Osteoblast (primary cell): ENCODE data around the gene SPEG. TPM values are rescaled to one million over a fixed set of nuclear protein-coding genes. Genes with fewer than 3 reads are reported as not detected.

Source experiments
- DNase-seq: peaks from one replicate; pipeline ENCODE4 v3.0.0; 2011; ENCODE audit warnings: low spot score, mixed read lengths; ENCODE audit not compliant: insufficient read length; ENCODE audit errors: missing footprints
- H2AFZ ChIP-seq: 2 replicates; pipeline ENCODE4 v1.6.0; 2011; ENCODE audit warnings: mild to moderate bottlenecking, low read length
- H3K27ac ChIP-seq: 2 replicates; pipeline ENCODE4 v1.5.1; 2011; ENCODE audit warnings: mild to moderate bottlenecking, low read depth, low read length, moderate library complexity
- H3K27me3 ChIP-seq: 2 replicates; pipeline ENCODE4 v1.6.0; 2012; ENCODE audit warnings: mild to moderate bottlenecking, control low read depth, inconsistent platforms, low read length, moderate library complexity; ENCODE audit not compliant: insufficient read depth
- H3K36me3 ChIP-seq: 2 replicates; pipeline ENCODE4 v1.5.1; 2011; ENCODE audit warnings: mild to moderate bottlenecking, low read length, control low read depth, moderate library complexity; ENCODE audit not compliant: insufficient read depth
- H3K4me1 ChIP-seq: 2 replicates; pipeline ENCODE4 v1.5.1; 2011; ENCODE audit warnings: mild to moderate bottlenecking, low read length, control low read depth, moderate library complexity; ENCODE audit not compliant: insufficient read depth
- H3K4me2 ChIP-seq: 2 replicates; pipeline ENCODE4 v1.6.0; 2011; ENCODE audit warnings: mild to moderate bottlenecking, low read length; ENCODE audit not compliant: insufficient read depth
- H3K4me3 ChIP-seq: fragments of 200-600 bp; sonication (generic); 3 replicates; pipeline ENCODE4 v1.5.1; 2012; ENCODE audit warnings: mild to moderate bottlenecking, low read length, inconsistent platforms; ENCODE audit not compliant: insufficient read depth
- H3K79me2 ChIP-seq: 2 replicates; pipeline ENCODE4 v1.6.0; 2012; ENCODE audit warnings: mild to moderate bottlenecking, low read length, control low read depth, inconsistent platforms; ENCODE audit not compliant: insufficient read depth
- H3K9me3 ChIP-seq: 2 replicates; pipeline ENCODE4 v1.5.1; 2011; ENCODE audit warnings: low read depth, low read length, control low read depth
- H4K20me1 ChIP-seq: 2 replicates; pipeline ENCODE4 v1.6.0; 2012; ENCODE audit warnings: mild to moderate bottlenecking, low read length, control low read depth; ENCODE audit not compliant: insufficient read depth
- total RNA-seq: library from RNA; depleted of rRNA; stranded (reverse); fragments of >200 nt; gene quantifications from 2 replicates; pipeline ENCODE4 v1.2.3, GENCODE V29; 2012
- TF ChIP-seq, protein P1 (sequence below): IDR thresholded peaks from 2 replicates; pipeline ENCODE4 v1.5.1; 2011; ENCODE audit warnings: mild to moderate bottlenecking, low read depth, low read length, moderate library complexity; ENCODE audit errors: extremely low read depth

The SPEG gene
- total RNA-seq, 1 donor, result 26.4 TPM

DNA sequence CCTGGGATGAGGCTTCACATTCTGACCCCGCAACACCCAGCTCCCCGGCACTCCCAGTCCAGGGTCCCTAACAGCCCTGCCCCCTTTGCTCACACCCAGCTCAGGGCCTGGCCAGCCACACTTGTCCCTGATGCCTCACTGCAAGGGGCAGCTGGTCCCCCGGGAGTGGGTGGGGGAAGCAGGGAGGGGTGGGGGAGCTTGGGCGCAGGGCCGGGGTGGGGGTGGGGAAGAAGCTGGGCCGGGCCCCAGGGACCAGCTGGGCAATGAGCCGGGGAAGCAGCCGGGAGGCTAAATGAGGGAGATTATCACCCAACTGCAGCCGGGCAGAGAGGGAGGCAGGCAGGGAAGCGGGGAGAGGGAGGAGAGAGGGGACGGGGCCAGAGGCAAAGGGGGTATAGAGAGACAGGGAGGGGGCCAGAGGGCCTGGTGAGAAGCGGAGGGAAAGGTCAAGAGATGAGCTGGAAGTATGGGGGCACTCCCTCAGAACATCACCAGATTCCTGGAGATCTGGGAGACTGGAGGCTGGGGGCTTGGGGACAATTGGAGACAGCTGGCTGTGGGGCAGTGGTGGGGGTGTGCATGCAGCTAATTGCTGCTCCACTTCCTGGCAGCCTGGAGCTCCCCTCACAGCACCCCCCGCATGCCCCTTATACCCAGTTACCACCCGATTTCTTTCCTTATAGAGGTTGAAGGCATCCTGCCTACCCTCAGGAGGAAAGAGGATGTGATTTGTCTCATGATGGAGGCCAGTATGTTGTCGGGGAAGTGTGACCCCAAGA is 77.1 kb downstream of the SPEG start:
- Histone ChIP-seq H3K36me3 (no peaks in the 10 kb centered on the region), H3K27me3 (peaks cover 48% of the 10 kb centered on the region), H3K4me2 (no peak overlapping the region), H3K9me3 (no peaks in the 10 kb centered on the region), H3K27ac (no peak overlapping the region), H3K79me2 (no peaks in the 10 kb centered on the region), H3K4me1 (peaks cover 12% of the 10 kb centered on the region), H4K20me1 (no peaks in the 10 kb centered on the region), H2AFZ (no peak overlapping the region), H3K4me3 (no peak overlapping the region)
- TF ChIP-seq, protein P1, sequence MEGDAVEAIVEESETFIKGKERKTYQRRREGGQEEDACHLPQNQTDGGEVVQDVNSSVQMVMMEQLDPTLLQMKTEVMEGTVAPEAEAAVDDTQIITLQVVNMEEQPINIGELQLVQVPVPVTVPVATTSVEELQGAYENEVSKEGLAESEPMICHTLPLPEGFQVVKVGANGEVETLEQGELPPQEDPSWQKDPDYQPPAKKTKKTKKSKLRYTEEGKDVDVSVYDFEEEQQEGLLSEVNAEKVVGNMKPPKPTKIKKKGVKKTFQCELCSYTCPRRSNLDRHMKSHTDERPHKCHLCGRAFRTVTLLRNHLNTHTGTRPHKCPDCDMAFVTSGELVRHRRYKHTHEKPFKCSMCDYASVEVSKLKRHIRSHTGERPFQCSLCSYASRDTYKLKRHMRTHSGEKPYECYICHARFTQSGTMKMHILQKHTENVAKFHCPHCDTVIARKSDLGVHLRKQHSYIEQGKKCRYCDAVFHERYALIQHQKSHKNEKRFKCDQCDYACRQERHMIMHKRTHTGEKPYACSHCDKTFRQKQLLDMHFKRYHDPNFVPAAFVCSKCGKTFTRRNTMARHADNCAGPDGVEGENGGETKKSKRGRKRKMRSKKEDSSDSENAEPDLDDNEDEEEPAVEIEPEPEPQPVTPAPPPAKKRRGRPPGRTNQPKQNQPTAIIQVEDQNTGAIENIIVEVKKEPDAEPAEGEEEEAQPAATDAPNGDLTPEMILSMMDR, result no peak
- DNase-seq, result no peak

DNA sequence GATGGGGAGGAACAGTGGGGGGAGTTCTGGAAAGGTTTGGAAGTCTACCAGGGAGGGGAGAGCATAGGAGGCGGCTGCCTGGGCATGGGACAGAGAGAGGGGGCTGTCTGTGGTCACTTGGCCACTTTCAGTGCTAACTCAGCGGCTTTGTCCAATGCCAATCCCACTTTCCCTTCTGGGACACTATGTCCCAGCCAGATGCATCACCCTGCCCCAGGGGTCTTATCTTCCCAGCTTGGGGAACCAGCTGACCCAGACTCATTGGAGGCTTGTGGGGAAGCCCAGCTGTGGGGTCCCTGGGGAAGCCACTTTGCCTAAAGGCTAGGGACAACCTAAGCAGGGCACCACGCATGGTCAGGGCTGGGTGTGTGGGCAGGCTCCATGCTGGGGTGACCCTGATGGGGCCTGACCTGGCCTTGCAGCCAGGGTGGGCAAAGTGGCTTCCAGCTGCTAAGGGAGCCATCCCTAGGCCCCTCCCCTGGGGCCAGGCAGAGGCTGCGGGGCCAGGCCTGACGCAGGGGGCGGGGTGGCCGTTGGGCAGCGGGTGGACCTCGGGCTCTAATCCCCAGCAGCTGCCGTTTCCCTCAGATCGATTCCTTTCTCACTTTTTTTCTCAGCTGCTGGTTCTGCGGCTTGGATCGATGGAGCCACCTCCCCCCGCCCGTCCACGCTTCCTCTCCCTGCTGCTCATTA is 78.0 kb downstream of the SPEG start:
- TF ChIP-seq, protein P1, result no peak
- DNase-seq, result no peak
- Histone ChIP-seq H3K4me1 (peaks cover 12% of the 10 kb centered on the region), H2AFZ (no peak overlapping the region), H3K27me3 (peaks cover 51% of the 10 kb centered on the region), H3K27ac (no peak overlapping the region), H3K4me2 (no peak overlapping the region), H3K79me2 (no peaks in the 10 kb centered on the region), H3K36me3 (no peaks in the 10 kb centered on the region), H4K20me1 (no peaks in the 10 kb centered on the region), H3K4me3 (no peak overlapping the region), H3K9me3 (no peaks in the 10 kb centered on the region)

- no peaks in the 10 kb centered on the region for H3K9me3 ChIP-seq
- TF ChIP-seq, protein P1, result no peak
- H3K4me3 ChIP-seq, result no peak overlapping the region
- peaks cover 51% of the 10 kb centered on the region for H3K27me3 ChIP-seq
- H3K27ac ChIP-seq, result no peak overlapping the region
- H3K4me1 ChIP-seq, result peaks cover 12% of the 10 kb centered on the region
- H3K4me2 ChIP-seq, result no peak overlapping the region
- H2AFZ ChIP-seq, result no peak overlapping the region
- DNase-seq, result no peak
- no peaks in the 10 kb centered on the region for H4K20me1 ChIP-seq
- no peaks in the 10 kb centered on the region for H3K36me3 ChIP-seq
- H3K79me2 ChIP-seq, result no peaks in the 10 kb centered on the region
Measured at GRCh38 chr2:219513787-219514186, 79.1 kb downstream of the SPEG start.

- H2AFZ ChIP-seq, result no peak within 1 kb of the TSS
- TF ChIP-seq, protein P1, result no peak
- no peak within 1 kb of the TSS for H3K4me3 ChIP-seq
- H3K4me2 ChIP-seq, result no peak within 1 kb of the TSS
- no peak within 1 kb of the TSS for H3K27ac ChIP-seq
- H3K27me3 ChIP-seq, result peaks cover 51% of the 10 kb centered on the region
- DNase-seq, result no peak
- peaks cover 9% of the 10 kb centered on the region for H3K4me1 ChIP-seq
- H3K79me2 ChIP-seq, result no peaks in the 10 kb centered on the region
- no peaks in the 10 kb centered on the region for H4K20me1 ChIP-seq
- H3K36me3 ChIP-seq, result no peaks in the 10 kb centered on the region
- no peaks in the 10 kb centered on the region for H3K9me3 ChIP-seq
Measured at GRCh38 chr2:219514196-219514761, 79.6 kb downstream of the SPEG start, which contains the start of gene ASIC4. Gene ASIC4, plus strand, starts transcription at chr2:219514482. Its CDS starts 243 bp downstream, at chr2:219514725.
